DOHH2 (cell line): ENCODE measurements around the gene ALOX5AP.

ENCODE experiments used
- H3F3A ChIP-seq: fragments of 200-600 bp; sonication (generic), shearing (Covaris generic); 2 replicates; pipeline ENCODE4 v1.6.0; 2016; ENCODE audit warnings: antibody characterized with exemption, mild to moderate bottlenecking; ENCODE audit not compliant: control insufficient read depth, insufficient read depth
- H3K27ac ChIP-seq: fragments of 200-600 bp; sonication (generic); 2 replicates; pipeline ENCODE4 v1.5.1; 2014; ENCODE audit warnings: low read depth, mild to moderate bottlenecking, low read length, moderate library complexity
- H3K27me3 ChIP-seq: fragments of 200-600 bp; sonication (generic); 2 replicates; pipeline ENCODE4 v1.6.1; 2014; ENCODE audit warnings: mild to moderate bottlenecking, low read length, mixed read lengths; ENCODE audit not compliant: control insufficient read depth
- H3K36me3 ChIP-seq: fragments of 200-600 bp; sonication (generic); 2 replicates; pipeline ENCODE4 v1.6.1; 2014; ENCODE audit warnings: mild to moderate bottlenecking, low read length, moderate library complexity, mixed read lengths; ENCODE audit not compliant: control insufficient read depth
- H3K4me1 ChIP-seq: fragments of 200-600 bp; sonication (generic); 2 replicates; pipeline ENCODE4 v1.6.1; 2014; ENCODE audit warnings: mild to moderate bottlenecking, low read length, mixed read lengths; ENCODE audit not compliant: control insufficient read depth
- H3K4me2 ChIP-seq: fragments of 200-600 bp; sonication (generic); 2 replicates; pipeline ENCODE4 v1.6.0; 2014; ENCODE audit warnings: mild to moderate bottlenecking, low read length, moderate library complexity
- H3K4me3 ChIP-seq: fragments of 200-600 bp; sonication (generic); 2 replicates; pipeline ENCODE4 v1.5.1; 2014; ENCODE audit warnings: mild to moderate bottlenecking, low read length, mixed read lengths
- H3K79me2 ChIP-seq: fragments of 200-600 bp; sonication (generic); 2 replicates; pipeline ENCODE4 v1.6.1; 2014; ENCODE audit warnings: mild to moderate bottlenecking, low read length, mixed read lengths; ENCODE audit not compliant: control insufficient read depth
- H3K9me2 ChIP-seq: fragments of 200-600 bp; sonication (generic); replicated peaks from 2 replicates; pipeline ENCODE4 v1.6.1; 2014; ENCODE audit warnings: mild to moderate bottlenecking, low read length, mixed read lengths; ENCODE audit not compliant: control insufficient read depth
- H3K9me3 ChIP-seq: fragments of 200-600 bp; sonication (generic); 2 replicates; pipeline ENCODE4 v1.6.1; 2014; ENCODE audit warnings: antibody characterized with exemption, low read length, mixed read lengths; ENCODE audit not compliant: control insufficient read depth, insufficient read depth
- H4K20me1 ChIP-seq: fragments of 200-600 bp; sonication (generic); 2 replicates; pipeline ENCODE4 v1.6.0; 2014; ENCODE audit warnings: low read depth, mild to moderate bottlenecking, antibody characterized with exemption, low read length, moderate library complexity; ENCODE audit not compliant: control insufficient read depth, insufficient read depth
- EZH2phosphoT487 ChIP-seq: fragments of 200-600 bp; sonication (generic); IDR thresholded peaks from 2 replicates; pipeline ENCODE4 v1.6.1; 2017; ENCODE audit warnings: borderline replicate concordance, mild to moderate bottlenecking, antibody characterized with exemption, low read length, moderate library complexity, mixed read lengths
- TF ChIP-seq, protein P1 (sequence below): fragments of 200-600 bp; sonication (generic); IDR thresholded peaks from one replicate; pipeline ENCODE4 v1.5.1; 2014; ENCODE audit warnings: antibody characterized with exemption, mild to moderate bottlenecking, low read depth, low read length; ENCODE audit not compliant: poor library complexity, severe bottlenecking

Gene ALOX5AP

DNA sequence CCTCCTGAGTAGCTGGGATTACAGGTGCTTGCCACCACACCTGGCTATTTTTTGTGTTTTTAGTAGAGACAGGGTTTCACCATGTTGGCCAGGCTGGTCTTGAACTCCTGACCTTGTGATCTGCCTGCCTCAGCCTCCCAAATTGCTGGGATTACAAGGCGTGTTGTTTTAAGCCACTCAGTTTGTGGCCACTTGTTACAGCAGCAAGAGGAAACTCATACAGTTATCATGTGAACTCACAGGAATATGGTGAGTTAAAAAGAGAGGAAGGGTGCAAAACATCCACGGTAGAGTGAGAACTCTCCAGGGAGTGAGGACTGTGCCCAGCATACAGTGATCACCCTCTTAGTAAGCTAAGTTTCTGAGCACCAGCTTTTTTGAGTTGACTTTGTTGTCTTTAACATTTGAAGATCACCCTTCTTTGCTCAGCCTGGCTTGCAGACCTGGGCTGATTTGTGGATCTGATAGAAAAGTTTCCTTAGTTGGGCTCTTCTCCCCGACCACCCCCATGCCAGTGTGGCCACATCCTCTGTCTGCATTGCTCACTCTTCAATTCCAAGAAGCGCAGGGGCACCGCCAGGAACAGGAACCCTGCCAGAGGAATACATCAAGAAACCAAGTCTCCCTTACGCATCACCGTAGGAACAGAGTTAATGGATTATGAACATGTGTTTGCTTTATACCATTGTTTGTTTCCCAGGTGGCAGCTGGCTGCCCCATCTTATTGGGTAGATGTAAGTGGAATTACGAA lies 16.0 kb downstream of the ALOX5AP start:
- Histone ChIP-seq H3F3A (no peaks in the 10 kb centered on the region), H3K79me2 (no peaks in the 10 kb centered on the region), H3K4me3 (no peak overlapping the region), H4K20me1 (no peaks in the 10 kb centered on the region), H3K4me1 (no peaks in the 10 kb centered on the region), H3K27me3 (no peaks in the 10 kb centered on the region), H3K27ac (no peak overlapping the region), H3K9me2 (no peaks in the 10 kb centered on the region), H3K4me2 (no peak overlapping the region), H3K36me3 (peaks cover 30% of the 10 kb centered on the region), H3K9me3 (no peaks in the 10 kb centered on the region)
- no peak for TF ChIP-seq EZH2phosphoT487
- TF ChIP-seq, protein P1, sequence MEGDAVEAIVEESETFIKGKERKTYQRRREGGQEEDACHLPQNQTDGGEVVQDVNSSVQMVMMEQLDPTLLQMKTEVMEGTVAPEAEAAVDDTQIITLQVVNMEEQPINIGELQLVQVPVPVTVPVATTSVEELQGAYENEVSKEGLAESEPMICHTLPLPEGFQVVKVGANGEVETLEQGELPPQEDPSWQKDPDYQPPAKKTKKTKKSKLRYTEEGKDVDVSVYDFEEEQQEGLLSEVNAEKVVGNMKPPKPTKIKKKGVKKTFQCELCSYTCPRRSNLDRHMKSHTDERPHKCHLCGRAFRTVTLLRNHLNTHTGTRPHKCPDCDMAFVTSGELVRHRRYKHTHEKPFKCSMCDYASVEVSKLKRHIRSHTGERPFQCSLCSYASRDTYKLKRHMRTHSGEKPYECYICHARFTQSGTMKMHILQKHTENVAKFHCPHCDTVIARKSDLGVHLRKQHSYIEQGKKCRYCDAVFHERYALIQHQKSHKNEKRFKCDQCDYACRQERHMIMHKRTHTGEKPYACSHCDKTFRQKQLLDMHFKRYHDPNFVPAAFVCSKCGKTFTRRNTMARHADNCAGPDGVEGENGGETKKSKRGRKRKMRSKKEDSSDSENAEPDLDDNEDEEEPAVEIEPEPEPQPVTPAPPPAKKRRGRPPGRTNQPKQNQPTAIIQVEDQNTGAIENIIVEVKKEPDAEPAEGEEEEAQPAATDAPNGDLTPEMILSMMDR, result no peak

GRCh38 chr13:30752201-30752797 lies 17.0 kb downstream of the ALOX5AP start:
- H3K9me3 ChIP-seq, result no peaks in the 10 kb centered on the region
- H4K20me1 ChIP-seq, result no peaks in the 10 kb centered on the region
- H3K27ac ChIP-seq, result no peak overlapping the region
- no peaks in the 10 kb centered on the region for H3K9me2 ChIP-seq
- peaks cover 29% of the 10 kb centered on the region for H3K36me3 ChIP-seq
- H3K4me2 ChIP-seq, result no peak overlapping the region
- H3F3A ChIP-seq, result no peaks in the 10 kb centered on the region
- H3K79me2 ChIP-seq, result no peaks in the 10 kb centered on the region
- no peak overlapping the region for H3K4me3 ChIP-seq
- no peaks in the 10 kb centered on the region for H3K4me1 ChIP-seq
- no peaks in the 10 kb centered on the region for H3K27me3 ChIP-seq
- no peak for TF ChIP-seq EZH2phosphoT487
- TF ChIP-seq, protein P1, result no peak

DNA sequence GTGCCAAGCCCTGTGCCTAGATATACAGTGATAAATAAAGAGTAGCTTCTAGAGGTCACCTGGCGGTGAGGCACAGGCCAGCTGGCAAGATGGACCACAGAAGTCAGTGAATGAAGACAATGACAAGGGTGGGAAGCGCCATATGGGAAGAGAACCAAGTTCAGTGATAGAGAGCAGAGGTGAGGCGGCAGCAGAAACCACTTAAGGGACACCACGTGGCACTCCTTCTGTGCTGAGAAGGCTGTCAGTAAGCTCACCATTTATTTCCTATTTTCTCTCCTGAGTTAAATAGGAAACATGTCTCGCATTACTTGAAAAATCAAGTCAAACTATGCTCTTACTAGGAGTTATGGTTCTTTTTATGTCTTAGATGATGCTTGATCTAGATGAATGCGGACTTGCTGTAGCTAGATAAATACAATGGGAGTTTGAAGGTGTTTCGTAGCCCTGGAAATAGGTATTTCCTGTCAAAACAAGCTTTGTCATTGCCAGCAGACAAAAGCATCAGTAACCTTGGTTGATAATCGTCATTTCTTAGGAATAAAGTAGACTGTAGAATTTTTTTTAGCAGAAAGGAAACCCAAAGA lies 17.8 kb downstream of the ALOX5AP start:
- no peak overlapping the region for H3K27ac ChIP-seq
- peaks cover 29% of the 10 kb centered on the region for H3K36me3 ChIP-seq
- no peaks in the 10 kb centered on the region for H4K20me1 ChIP-seq
- no peak for TF ChIP-seq EZH2phosphoT487
- TF ChIP-seq, protein P1, result no peak
- no peaks in the 10 kb centered on the region for H3K27me3 ChIP-seq
- no peaks in the 10 kb centered on the region for H3F3A ChIP-seq
- H3K9me2 ChIP-seq, result no peaks in the 10 kb centered on the region
- no peaks in the 10 kb centered on the region for H3K4me1 ChIP-seq
- H3K79me2 ChIP-seq, result no peaks in the 10 kb centered on the region
- H3K4me3 ChIP-seq, result no peak overlapping the region
- no peaks in the 10 kb centered on the region for H3K9me3 ChIP-seq
- no peak overlapping the region for H3K4me2 ChIP-seq
